K562 (cell line): ENCODE results near the gene LRP1B. TPM values are rescaled to one million over a fixed set of nuclear protein-coding genes. Genes with fewer than 3 reads are reported as not detected.
A peak's percentile ranks its signal among the peaks of the same experiment; 100 is the strongest.

ENCODE experiments used
- ATAC-seq: fragments of 200-7000 bp; cut with Tn5 transposase; 3 replicates; pipeline ENCODE4 v1.9.1; 2020; ENCODE audit warnings: moderate library complexity
- BruUV-seq: library from RNA; stranded (reverse); fragments of 400-500 nt; replicated peaks from 2 replicates; lab custom pipeline; 2021; lab: Mats Ljungman, UMichigan
- CTCF ChIA-PET: fragments of 300-600 bp; formaldehyde crosslinking; extraction: SDS; loops from one replicate; lab custom pipeline; 2021; ENCODE audit warnings: low intra/inter-chr PET ratio; lab: Yijun Ruan, JAX
- POLR2A ChIA-PET: fragments of 300-600, 350-650 bp; sonication (Branson Sonifier 250); formaldehyde crosslinking; extraction: SDS; loops from one replicate; lab custom pipeline; 2021; ENCODE audit warnings: antibody characterized with exemption, inconsistent platforms; lab: Yijun Ruan, JAX
- DNase-seq, 4 experiments: peaks; one replicate each; pipeline versions ENCODE4 v3.0.0 to v3.0.0-alpha.2; 2011 to 2018; ENCODE audit warnings: low spot score in 3 of 4, mixed read lengths in 3 of 4; ENCODE audit errors: extremely low read depth in 1 of 4
- FAIRE-seq: peaks from 2 replicates; lab custom pipeline; 2011; peaks lifted over from hg19 to GRCh38; lab: Jason Lieb, UNC
- H2AFZ ChIP-seq: 2 replicates; pipeline ENCODE4 v1.6.0; 2011; ENCODE audit warnings: low read depth, low read length, control low read depth, inconsistent platforms
- H3K27ac ChIP-seq: fragments of 200-600 bp; 3 replicates; pipeline ENCODE4 v1.8.0; 2011; ENCODE audit warnings: low read depth, mild to moderate bottlenecking, control low read depth, inconsistent platforms, low read length, moderate library complexity, mixed read lengths; ENCODE audit errors: extremely low read depth
- H3K27me3 ChIP-seq, 2 experiments: fragments of 300-600 bp in 1 of 2; 2 replicates in 1 of 2; 3 replicates in 1 of 2; pipeline versions ENCODE4 v1.6.0 to v1.8.0; 2011; ENCODE audit warnings: inconsistent platforms in 2 of 2, low read length in 2 of 2, mild to moderate bottlenecking in 1 of 2, mixed read lengths in 1 of 2, moderate library complexity in 1 of 2; ENCODE audit not compliant: control insufficient read depth in 2 of 2, insufficient read depth in 2 of 2
- H3K36me3 ChIP-seq: fragments of 300-600 bp; 3 replicates; pipeline ENCODE4 v1.8.0; 2011; ENCODE audit warnings: mild to moderate bottlenecking, low read length, inconsistent platforms; ENCODE audit not compliant: control insufficient read depth, insufficient read depth
- H3K4me1 ChIP-seq, 2 experiments: fragments of 200-600 bp in 1 of 2; replicated peaks in 1 of 2; 2 replicates in 1 of 2; 3 replicates in 1 of 2; pipeline versions ENCODE4 v1.5.1 to v1.8.0; 2011; ENCODE audit warnings: inconsistent platforms in 2 of 2, low read length in 2 of 2, mild to moderate bottlenecking in 1 of 2, mixed read lengths in 1 of 2, moderate library complexity in 1 of 2; ENCODE audit not compliant: control insufficient read depth in 2 of 2, insufficient read depth in 2 of 2
- H3K4me2 ChIP-seq: 2 replicates; pipeline ENCODE4 v1.6.1; 2011; ENCODE audit warnings: low read length, control low read depth, inconsistent platforms, mixed read lengths; ENCODE audit not compliant: insufficient read depth
- H3K4me3 ChIP-seq: fragments of 200-600 bp; sonication (generic), shearing (Covaris generic); 2 replicates; pipeline ENCODE4 v1.5.1; 2016; ENCODE audit warnings: control low read depth, inconsistent platforms
- H3K79me2 ChIP-seq: fragments of 200-600 bp; 3 replicates; pipeline ENCODE4 v1.8.0; 2011; ENCODE audit warnings: low read length, inconsistent platforms; ENCODE audit not compliant: control insufficient read depth, insufficient read depth
- H3K9ac ChIP-seq, 2 experiments: 2 replicates each; pipeline versions ENCODE4 v1.6.0 to v1.6.1; 2011; ENCODE audit warnings: low read depth in 2 of 2, low read length in 2 of 2, control low read depth in 1 of 2, inconsistent platforms in 1 of 2, mild to moderate bottlenecking in 1 of 2, mixed read lengths in 1 of 2; ENCODE audit not compliant: insufficient read depth in 1 of 2
- H3K9me1 ChIP-seq: one replicate; pipeline ENCODE4 v1.6.0; 2011; ENCODE audit warnings: inconsistent platforms, mild to moderate bottlenecking, low read length, moderate library complexity; ENCODE audit not compliant: control insufficient read depth, insufficient read depth
- H3K9me3 ChIP-seq: replicated peaks from 2 replicates; pipeline ENCODE4 v1.5.1; 2011; ENCODE audit warnings: low read depth, low read length, inconsistent platforms; ENCODE audit not compliant: control insufficient read depth, insufficient read depth
- H4K20me1 ChIP-seq: replicated peaks from 2 replicates; pipeline ENCODE4 v1.6.1; 2011; ENCODE audit warnings: low read length, inconsistent platforms, mixed read lengths; ENCODE audit not compliant: control insufficient read depth, insufficient read depth
- CTBP1 ChIP-seq: fragments of 450-650 bp; IDR thresholded peaks from 2 replicates; pipeline ENCODE4 v1.6.1; 2016; ENCODE audit warnings: borderline replicate concordance
- FOXM1 ChIP-seq, 2 experiments: fragments of 450-650 bp in 1 of 2; sonication (generic) in 1 of 2; formaldehyde crosslinking in 1 of 2; IDR thresholded peaks; 2 replicates each; pipeline versions ENCODE4 v1.6.1 to v1.9.0; 2017 to 2022; ENCODE audit warnings: low read depth in 2 of 2, mild to moderate bottlenecking in 2 of 2, missing genetic modification reagents in 1 of 2, moderate library complexity in 1 of 2
- FOXP1 ChIP-seq: sonication (generic); formaldehyde crosslinking; IDR thresholded peaks from 2 replicates; pipeline ENCODE4 v1.8.0; 2022; ENCODE audit warnings: mild to moderate bottlenecking, missing genetic modification reagents
- GATA2 ChIP-seq: sonication (generic); formaldehyde crosslinking; IDR thresholded peaks from 2 replicates; pipeline ENCODE4 v1.4.0; 2020; ENCODE audit warnings: mild to moderate bottlenecking, missing genetic modification reagents
- HNRNPUL1 ChIP-seq: fragments of 200-400 bp; formaldehyde crosslinking; IDR thresholded peaks from 2 replicates; pipeline ENCODE4 v1.6.1; 2017; ENCODE audit warnings: low read length
- IRF1 ChIP-seq: sonication (generic); formaldehyde crosslinking; IDR thresholded peaks from 2 replicates; pipeline ENCODE4 v1.8.0; 2022; ENCODE audit warnings: missing genetic modification reagents, mild to moderate bottlenecking, borderline replicate concordance
- IRF2 ChIP-seq: sonication (generic); formaldehyde crosslinking; IDR thresholded peaks from 2 replicates; pipeline ENCODE4 v1.8.1; 2022; ENCODE audit warnings: mild to moderate bottlenecking, missing genetic modification reagents
- KAT8 ChIP-seq: fragments of 450-650 bp; IDR thresholded peaks from 2 replicates; pipeline ENCODE4 v1.6.1; 2016; ENCODE audit warnings: low read depth, mild to moderate bottlenecking
- MAFG ChIP-seq: fragments of 450-650 bp; conservative IDR thresholded peaks from 2 replicates; pipeline ENCODE4 v1.6.1; 2016; ENCODE audit warnings: missing genetic modification characterization, missing compliant biosample characterization
- MCM3 ChIP-seq: fragments of 450-650 bp; IDR thresholded peaks from 2 replicates; pipeline ENCODE4 v1.6.1; 2016
- NR1H2 ChIP-seq: sonication (generic); formaldehyde crosslinking; IDR thresholded peaks from 2 replicates; pipeline ENCODE4 v1.4.0; 2020; ENCODE audit warnings: mild to moderate bottlenecking, missing genetic modification reagents
- POLR2A ChIP-seq: fragments of 450-650 bp; conservative IDR thresholded peaks from 2 replicates; pipeline ENCODE4 v1.6.1; 2016
- SAP30 ChIP-seq: fragments of 200-600 bp; sonication (generic); IDR thresholded peaks from 2 replicates; pipeline ENCODE4 v1.6.1; 2012; ENCODE audit warnings: borderline replicate concordance, low read depth, mild to moderate bottlenecking, moderate library complexity, low read length, control low read depth, inconsistent platforms; ENCODE audit not compliant: insufficient read depth, poor library complexity, severe bottlenecking
- SMAD3 ChIP-seq: fragments of 450-650 bp; formaldehyde crosslinking; conservative IDR thresholded peaks from 2 replicates; pipeline ENCODE4 v1.4.0; 2020; ENCODE audit warnings: mild to moderate bottlenecking
- SMARCA4 ChIP-seq: fragments of 450-650 bp; IDR thresholded peaks from 2 replicates; pipeline ENCODE4 v1.6.1; 2016
- YBX1 ChIP-seq: fragments of 450-650 bp; IDR thresholded peaks from 2 replicates; pipeline ENCODE4 v1.7.1; 2016; ENCODE audit warnings: mild to moderate bottlenecking
- ZNF431 ChIP-seq: sonication (generic); formaldehyde crosslinking; IDR thresholded peaks from 2 replicates; pipeline ENCODE4 v1.8.0; 2022; ENCODE audit warnings: mild to moderate bottlenecking, missing genetic modification reagents
- WGBS: fragments of 100-300 bp; shearing (Covaris generic); methylation state at CpG from one replicate; pipeline ENCODE4 v1.1.6; 2016; ENCODE audit warnings: low coverage, mixed read lengths; ENCODE audit not compliant: insufficient coverage; ENCODE audit errors: missing lambda C conversion rate; 5-methylcytosine and 5-hydroxymethylcytosine counted together
- in situ Hi-C: fragments of 300-500 bp; cut with MboI; formaldehyde crosslinking; loops from 4 replicates; pipeline ENCODE4 v1.15.0; 2018; ENCODE audit warnings: inconsistent platforms, mixed read lengths
- intact Hi-C: fragments of 100-400 bp; cut with micrococcal nuclease; formaldehyde crosslinking; loops from 2 replicates; pipeline ENCODE4 v1.14.2; 2022
- polyA plus RNA-seq, 8 experiments: library from polyadenylated mRNA; depleted of rRNA in 4 of 8; stranded (reverse) in 5 of 8; unstranded in 3 of 8; fragments of >200 nt; fragmentation: Nextera tagmentation in 2 of 8; fragmentation: Illumina TruSeq in 1 of 8; extraction: Ambion mirVana in 2 of 8; extraction: Trizol in 1 of 8; gene quantifications; 2 replicates each; pipeline versions ENCODE4 v1.2.1 to v1.2.3, GENCODE V29; 2011 to 2014; ENCODE audit warnings: inconsistent platforms in 1 of 8, missing spikeins in 1 of 8
- total RNA-seq, 7 experiments: library from RNA; depleted of rRNA in 6 of 7; stranded (reverse); fragments of >200 nt in 6 of 7; fragmentation: Illumina TruSeq in 2 of 7; extraction: Trizol in 2 of 7; gene quantifications; 2 replicates each; pipeline versions ENCODE4 v1.2.1 to v1.2.3, GENCODE V29; 2011 to 2021; ENCODE audit warnings: low replicate concordance in 1 of 7
- TF ChIP-seq, protein P1 (sequence below): fragments of 450-650 bp; conservative IDR thresholded peaks from 2 replicates; pipeline ENCODE4 v1.6.1; 2016; ENCODE audit warnings: missing genetic modification characterization, low read depth, mild to moderate bottlenecking, missing compliant biosample characterization, moderate library complexity

Gene LRP1B
- total and polyA plus RNA-seq, 9 of the 15 experiments (the other 6 are each of a cell fraction or from before 2014, with no cell fraction given): not detected

DNA sequence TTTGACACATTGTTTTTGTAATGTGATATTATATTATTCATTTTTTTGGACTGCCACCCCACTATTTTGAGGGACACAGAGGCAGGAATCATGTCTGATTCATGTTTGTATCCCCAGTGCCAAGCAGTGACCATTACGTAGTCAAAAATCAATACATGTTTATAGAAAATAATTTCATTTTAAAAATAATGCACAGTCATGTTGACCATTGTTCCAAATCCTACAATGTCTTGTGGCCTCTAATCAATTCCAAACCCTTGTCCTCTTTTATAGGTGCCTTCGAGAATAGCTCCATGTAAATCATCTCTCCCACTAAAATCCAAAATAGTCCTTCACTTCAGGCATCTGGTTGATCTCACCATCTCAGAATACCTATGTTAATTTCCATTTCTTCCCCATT, 454.7 kb downstream of the LRP1B start:
- H3K27me3 ChIP-seq: no peaks in the 10 kb centered on the region
- H4K20me1 ChIP-seq: no peaks in the 10 kb centered on the region
- H3K4me3 ChIP-seq: no peak overlapping the region
- DNase-seq: no peak
- no peak overlapping the region for H3K9ac ChIP-seq
- intact Hi-C loops: no loop called here
- no peaks in the 10 kb centered on the region for H3K79me2 ChIP-seq
- TF ChIP-seq FOXP1 (CRISPR knock-in tag): no peak
- TF ChIP-seq MAFG (tag): 0 out of 2 replicates have a peak, but pooled peaks have one; percentile 6
- TF ChIP-seq, all 486 proteins: peak for 1
- H3K9me1 ChIP-seq: no peaks in the 10 kb centered on the region
- no peak overlapping the region for H3K4me2 ChIP-seq
- ChIA-PET CTCF (no interaction called here), POLR2A (no interaction called here)
- H3K36me3 ChIP-seq: no peaks in the 10 kb centered on the region
- H3K9me3 ChIP-seq: 0 out of 2 replicates have a peak, but pooled peaks cover 2% of the 10 kb centered on the region
- no peaks in the 10 kb centered on the region for H3K4me1 ChIP-seq
- 0% methylated on average over 2 of the region's 2 CpGs for WGBS
- no peak overlapping the region for H2AFZ ChIP-seq
- no peak for ATAC-seq
- no peak overlapping the region for H3K27ac ChIP-seq
- BruUV-seq: no TSS peak
- FAIRE-seq: no peak
- in situ Hi-C loops: no loop called here

DNA sequence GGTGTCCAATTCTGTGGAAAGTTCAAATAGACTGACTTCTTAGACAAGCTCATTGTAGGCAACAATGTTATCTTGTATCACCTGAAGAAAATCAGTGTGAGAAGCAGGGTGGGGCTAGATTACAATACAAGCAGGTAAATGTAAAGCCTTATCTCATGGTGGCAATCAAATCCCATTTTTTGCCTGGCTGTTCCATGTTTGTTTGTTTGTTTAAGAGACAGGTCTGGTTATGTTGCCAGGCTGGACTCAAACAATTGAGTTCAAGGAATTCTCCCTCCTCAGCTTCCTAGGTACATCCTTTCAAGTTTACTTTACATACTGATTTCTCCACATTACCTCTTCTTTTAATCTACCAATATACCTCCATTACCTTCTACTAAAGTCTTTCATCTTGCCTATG, 464.6 kb downstream of the LRP1B start:
- Histone ChIP-seq H3K9ac (no peak overlapping the region), H4K20me1 (no peaks in the 10 kb centered on the region), H3K36me3 (no peaks in the 10 kb centered on the region), H3K27ac (no peak overlapping the region), H3K27me3 (no peaks in the 10 kb centered on the region), H3K4me2 (no peak overlapping the region), H3K4me1 (no peaks in the 10 kb centered on the region), H3K9me1 (no peaks in the 10 kb centered on the region), H3K79me2 (no peaks in the 10 kb centered on the region), H3K9me3 (0 out of 2 replicates have a peak, but pooled peaks cover 2% of the 10 kb centered on the region), H2AFZ (no peak overlapping the region), H3K4me3 (no peak overlapping the region)
- in situ Hi-C loops (no loop called here), intact Hi-C loops (no loop called here)
- DNase-seq: no peak
- BruUV-seq: no TSS peak
- FAIRE-seq: no peak
- no peak for ATAC-seq
- ChIA-PET POLR2A (no interaction called here), CTCF (no interaction called here)
- no peak for TF ChIP-seq SAP30
- TF ChIP-seq YBX1: no peak
- TF ChIP-seq SMARCA4: no peak
- TF ChIP-seq SMAD3 (CRISPR knock-in tag): no peak
- TF ChIP-seq HNRNPUL1: no peak
- TF ChIP-seq, protein P1, sequence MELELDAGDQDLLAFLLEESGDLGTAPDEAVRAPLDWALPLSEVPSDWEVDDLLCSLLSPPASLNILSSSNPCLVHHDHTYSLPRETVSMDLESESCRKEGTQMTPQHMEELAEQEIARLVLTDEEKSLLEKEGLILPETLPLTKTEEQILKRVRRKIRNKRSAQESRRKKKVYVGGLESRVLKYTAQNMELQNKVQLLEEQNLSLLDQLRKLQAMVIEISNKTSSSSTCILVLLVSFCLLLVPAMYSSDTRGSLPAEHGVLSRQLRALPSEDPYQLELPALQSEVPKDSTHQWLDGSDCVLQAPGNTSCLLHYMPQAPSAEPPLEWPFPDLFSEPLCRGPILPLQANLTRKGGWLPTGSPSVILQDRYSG (tag): no peak
- TF ChIP-seq CTBP1: no peak
- no peak for TF ChIP-seq IRF2
- TF ChIP-seq GATA2 (CRISPR knock-in tag): no peak
- no peak for TF ChIP-seq MCM3
- no peak for TF ChIP-seq NR1H2 (CRISPR knock-in tag)
- no peak for TF ChIP-seq ZNF431
- no peak for TF ChIP-seq FOXM1 (IDR thresholded peaks at IDR 0.05; ENCODE audit: low read depth)
- no peak for TF ChIP-seq FOXM1 (CRISPR knock-in tag; IDR thresholded peaks at IDR 0.05; ENCODE audit: low read depth)
- no peak for TF ChIP-seq KAT8
- TF ChIP-seq IRF1 (CRISPR knock-in tag): no peak
- TF ChIP-seq POLR2A: no peak
